Heart right ventricle (tissue), 16 donors: Measurements from ENCODE around the gene DNAJB14. TPM values are rescaled to one million over a fixed set of nuclear protein-coding genes. Genes with fewer than 3 reads are reported as not detected.

Source experiments
- ATAC-seq, 8 donors: fragments of 200-7000 bp; cut with Tn5 transposase; one replicate each; pipeline ENCODE4 v1.9.1; 2020; ENCODE audit warnings: mild to moderate bottlenecking in 8 of 8, moderate library complexity in 8 of 8, moderate number of reproducible peaks in 1 of 8
- DNase-seq, 2 donors: peaks; one replicate each; pipeline ENCODE4 v3.0.0-alpha.2; 2020
- H3K27ac ChIP-seq, 10 donors: fragments of 200-600 bp; sonication (generic) in 2 of 10; one replicate each; pipeline versions ENCODE4 v1.5.0 to v1.8.0; 2020 to 2022; ENCODE audit warnings: mild to moderate bottlenecking in 3 of 10
- H3K27me3 ChIP-seq, 7 donors: fragments of 200-600 bp; one replicate each; pipeline ENCODE4 v1.8.0; 2021 to 2022; ENCODE audit warnings: mild to moderate bottlenecking in 2 of 7
- H3K36me3 ChIP-seq, 9 donors: fragments of 200-600 bp; sonication (generic) in 1 of 9; one replicate each; pipeline versions ENCODE4 v1.5.0 to v1.8.0; 2020 to 2022; ENCODE audit warnings: mild to moderate bottlenecking in 2 of 9
- H3K4me1 ChIP-seq, 9 donors: fragments of 200-600 bp; sonication (generic) in 1 of 9; one replicate each; pipeline versions ENCODE4 v1.5.0 to v1.8.0; 2020 to 2022; ENCODE audit warnings: mild to moderate bottlenecking in 4 of 9
- H3K4me3 ChIP-seq, 10 donors: fragments of 200-600 bp; sonication (generic) in 2 of 10; one replicate each; pipeline versions ENCODE4 v1.5.0 to v1.8.0; 2020 to 2022; ENCODE audit warnings: mild to moderate bottlenecking in 7 of 10, moderate library complexity in 2 of 10
- H3K9me3 ChIP-seq, 11 donors: fragments of 200-600 bp in 10 of 11; sonication (generic) in 2 of 11; one replicate each; pipeline versions ENCODE4 v1.5.0 to v1.8.0; 2013 to 2022; ENCODE audit warnings: mild to moderate bottlenecking in 2 of 11, control low read depth in 1 of 11, moderate library complexity in 1 of 11
- CTCF ChIP-seq, 9 donors: fragments of 200-600 bp; sonication (generic) in 2 of 9; IDR thresholded peaks; one replicate each; pipeline versions ENCODE4 v1.5.0 to v1.8.0; 2021 to 2022; ENCODE audit warnings: antibody characterized with exemption in 9 of 9, mild to moderate bottlenecking in 5 of 9, moderate library complexity in 1 of 9
- WGBS, 2 donors: extraction: QIAGEN DNeasy Blood & Tissue Kit; methylation state at CpG; one replicate each; pipeline ENCODE4 v1.1.7; 2013; ENCODE audit warnings: inconsistent platforms in 1 of 2; 5-methylcytosine and 5-hydroxymethylcytosine counted together
- intact Hi-C, 10 donors: fragments of 100-400 bp; cut with DNase I; formaldehyde crosslinking; loops; one replicate each; pipeline versions ENCODE4 v1.11.1 to v1.14.2; 2022
- polyA plus RNA-seq, 2 donors: library from polyadenylated mRNA; stranded (reverse); fragments of 200-250 nt; gene quantifications; one replicate each; pipeline ENCODE4 v1.2.3, GENCODE V29; 2013
- total RNA-seq, 10 donors: library from RNA; stranded (reverse); fragmentation: NEBNext Ultra II Directional in 3 of 10; extraction: Animal tissue kit (Norgen Biotek cat#: 25700) in 3 of 10; gene quantifications; one replicate each; pipeline versions ENCODE4 v1.2.1 to v1.2.4, GENCODE V29; 2021 to 2023
- donor health status: Arrhythmogenic right ventricular cardiomyopathy.
- donor health status: ischemic (EF 13 %, LVEDD 7.1; RV severe dilation, severe dysfunction).
- donor health status: healthy with polysubstance abuse.
- donor health status: DM: no; HTN: yes; CAD: no.
- donor health status: DM: no; HTN: no; CAD: no.
- donor health status: ischemic (EF 25% LVEDD 6.9; RV normal size, moderate dysfunction).
- donor health status: ischemic (EF 25% LVEDD 5.7; RV mildly dilated, moderate dysfunction).
- donor health status: healthy.
- donor health status: DM: yes; HTN: yes; CAD: no.
- donor health status: Ischemic cardiomyopathy.
- donor health status: ischemic (EF 35%, LVEDD 5.7; RV mildly dilated, moderate dysfunction).
- donor health status: nonischemic (EF 11% LVEDD 7.7; RV severe dilation, severe dysfunction).
- donor health status: DM: yes; HTN: yes; CAD: no.
- donor health status: PGD.
- donor health status: ischemic (EF 29% LVEDD 5.4; RV normal size, mild dysfunction).
- donor health status: nonischemic (EF 23%, LVEDD 6.1; RV moderate dilation, normal function).

Gene DNAJB14
- total and polyA plus RNA-seq, 12 donors, result 4.7 to 25.9 (median 19.6) TPM

GRCh38 chr4:99927566-99927965 is 18.9 kb downstream of the DNAJB14 start:
- no peak for TF ChIP-seq CTCF (IDR thresholded peaks at IDR 0.05)
- no peaks in the 10 kb centered on the region for H3K27me3 ChIP-seq
- DNase-seq, result no peak
- intact Hi-C loops, result no loop called here
- H3K36me3 ChIP-seq, result peaks cover 0 to 80% (median 0%) of the 10 kb centered on the region in 9 donors
- no peak overlapping the region for H3K4me3 ChIP-seq
- no peaks in the 10 kb centered on the region for H3K4me1 ChIP-seq
- H3K9me3 ChIP-seq, result no peaks in the 10 kb centered on the region
- no peak overlapping the region for H3K27ac ChIP-seq
- 85% methylated on average over 2 of the region's 2 CpGs for WGBS, 2 donors
- ATAC-seq, result no peak

GRCh38 chr4:99921174-99921573 is 25.2 kb downstream of the DNAJB14 start:
- peaks cover 0 to 100% (median 13%) of the 10 kb centered on the region in 9 donors for H3K36me3 ChIP-seq
- ATAC-seq, result no peak
- no peak for DNase-seq
- 97 to 99% methylated on average over 3 of the region's 3 CpGs for WGBS, 2 donors
- no peak overlapping the region for H3K27ac ChIP-seq
- H3K9me3 ChIP-seq, result peaks cover 0 to 15% (median 6%) of the 10 kb centered on the region in 11 donors
- no peaks in the 10 kb centered on the region for H3K4me1 ChIP-seq
- H3K27me3 ChIP-seq, result no peaks in the 10 kb centered on the region
- no peak overlapping the region for H3K4me3 ChIP-seq
- intact Hi-C loops, result no loop called here
- TF ChIP-seq CTCF (IDR thresholded peaks at IDR 0.05), result no peak

GRCh38 chr4:99918656-99919055 is 27.8 kb downstream of the DNAJB14 start:
- intact Hi-C loops, result no loop called here
- ATAC-seq (no peak), DNase-seq (no peak)
- Histone ChIP-seq H3K36me3 (peaks cover 0 to 100% (median 13%) of the 10 kb centered on the region in 9 donors), H3K27me3 (no peaks in the 10 kb centered on the region), H3K4me3 (no peak overlapping the region), H3K4me1 (no peaks in the 10 kb centered on the region), H3K27ac (no peak overlapping the region), H3K9me3 (peaks cover 0 to 15% (median 6%) of the 10 kb centered on the region in 11 donors)
- 98 to 99% methylated on average over 2 of the region's 2 CpGs for WGBS, 2 donors
- TF ChIP-seq CTCF (IDR thresholded peaks at IDR 0.05), result no peak

GRCh38 chr4:99917575-99917974 is 28.8 kb downstream of the DNAJB14 start:
- intact Hi-C loops, result no loop called here
- DNase-seq (no peak), ATAC-seq (no peak)
- 96 to 97% methylated on average over 3 of the region's 3 CpGs for WGBS, 2 donors
- Histone ChIP-seq H3K4me3 (no peak overlapping the region), H3K36me3 (peaks cover 0 to 100% (median 13%) of the 10 kb centered on the region in 9 donors), H3K9me3 (peaks cover 0 to 15% (median 6%) of the 10 kb centered on the region in 11 donors), H3K27me3 (no peaks in the 10 kb centered on the region), H3K4me1 (no peaks in the 10 kb centered on the region), H3K27ac (no peak overlapping the region)
- no peak for TF ChIP-seq CTCF (IDR thresholded peaks at IDR 0.05)
